MM.1S (cell line): ENCODE data around the gene MYH3.

Experiments
- DNase-seq: peaks from one replicate; pipeline ENCODE4 v3.0.0-alpha.2; 2015
- H2AFZ ChIP-seq: fragments of 300-600 bp; sonication (generic); 2 replicates; pipeline ENCODE4 v1.6.0; 2016; ENCODE audit warnings: antibody characterized with exemption, low read length
- H3F3A ChIP-seq: fragments of 300-600 bp; sonication (generic); 2 replicates; pipeline ENCODE4 v1.6.1; 2016; ENCODE audit warnings: mild to moderate bottlenecking, antibody characterized with exemption, low read length, moderate library complexity, mixed read lengths; ENCODE audit not compliant: insufficient read depth
- H3K27ac ChIP-seq: fragments of 300-600 bp; sonication (generic); 2 replicates; pipeline ENCODE4 v1.5.1; 2016; ENCODE audit warnings: mild to moderate bottlenecking, low read length
- H3K27me3 ChIP-seq: fragments of 300-600 bp; sonication (generic); replicated peaks from 2 replicates; pipeline ENCODE4 v1.6.0; 2016; ENCODE audit warnings: low read length; ENCODE audit not compliant: insufficient read depth
- H3K36me3 ChIP-seq: fragments of 300-600 bp; sonication (generic); replicated peaks from 2 replicates; pipeline ENCODE4 v1.6.1; 2016; ENCODE audit warnings: mild to moderate bottlenecking, low read length, mixed read lengths; ENCODE audit not compliant: insufficient read depth
- H3K4me1 ChIP-seq: fragments of 300-600 bp; sonication (generic); 2 replicates; pipeline ENCODE4 v1.6.1; 2016; ENCODE audit warnings: low read length, mixed read lengths
- H3K4me2 ChIP-seq: fragments of 300-600 bp; sonication (generic); 2 replicates; pipeline ENCODE4 v1.6.0; 2016; ENCODE audit warnings: low read depth, low read length
- H3K4me3 ChIP-seq: fragments of 300-600 bp; sonication (generic); 2 replicates; pipeline ENCODE4 v1.5.1; 2016; ENCODE audit warnings: low read length, mixed read lengths
- H3K79me2 ChIP-seq: fragments of 300-600 bp; sonication (generic); 2 replicates; pipeline ENCODE4 v1.6.1; 2016; ENCODE audit warnings: mixed run types, low read length, mixed read lengths
- H3K9ac ChIP-seq: fragments of 300-600 bp; sonication (generic); 2 replicates; pipeline ENCODE4 v1.6.1; 2016; ENCODE audit warnings: low read length, mixed read lengths
- H3K9me2 ChIP-seq: fragments of 300-600 bp; sonication (generic); replicated peaks from 2 replicates; pipeline ENCODE4 v1.6.1; 2016; ENCODE audit warnings: mild to moderate bottlenecking, low read length, mixed read lengths; ENCODE audit not compliant: insufficient read depth
- H3K9me3 ChIP-seq: fragments of 300-600 bp; sonication (generic); replicated peaks from 2 replicates; pipeline ENCODE4 v1.6.1; 2016; ENCODE audit warnings: mild to moderate bottlenecking, low read length, mixed read lengths; ENCODE audit not compliant: insufficient read depth
- H4K20me1 ChIP-seq: fragments of 300-600 bp; sonication (generic); 2 replicates; pipeline ENCODE4 v1.6.1; 2016; ENCODE audit warnings: mild to moderate bottlenecking, low read length, moderate library complexity, mixed read lengths; ENCODE audit not compliant: insufficient read depth
- EZH2 ChIP-seq: fragments of 300-600 bp; sonication (generic); optimal IDR thresholded peaks from 2 replicates; pipeline ENCODE3; 2017; ENCODE audit warnings: low read depth, mild to moderate bottlenecking, antibody characterized with exemption, low read length, mixed read lengths
- EZH2phosphoT487 ChIP-seq: fragments of 300-600 bp; sonication (generic); IDR thresholded peaks from 2 replicates; pipeline ENCODE4 v1.6.1; 2018; ENCODE audit warnings: antibody characterized with exemption, low read length
- TF ChIP-seq, protein P1 (sequence below): fragments of 300-600 bp; sonication (generic); IDR thresholded peaks from 2 replicates; pipeline ENCODE4 v1.5.1; 2016; ENCODE audit warnings: antibody characterized with exemption, low read length, mixed read lengths

MYH3 gene

GRCh38 chr17:10666906-10667305 lies 9.8 kb upstream of the MYH3 start:
- H3K4me3 ChIP-seq, result no peak overlapping the region
- no peaks in the 10 kb centered on the region for H4K20me1 ChIP-seq
- no peaks in the 10 kb centered on the region for H3F3A ChIP-seq
- no peaks in the 10 kb centered on the region for H3K9me3 ChIP-seq
- no peaks in the 10 kb centered on the region for H3K9me2 ChIP-seq
- no peaks in the 10 kb centered on the region for H3K79me2 ChIP-seq
- H3K27me3 ChIP-seq, result no peaks in the 10 kb centered on the region
- H3K27ac ChIP-seq, result no peak overlapping the region
- H3K9ac ChIP-seq, result no peak overlapping the region
- TF ChIP-seq, protein P1, sequence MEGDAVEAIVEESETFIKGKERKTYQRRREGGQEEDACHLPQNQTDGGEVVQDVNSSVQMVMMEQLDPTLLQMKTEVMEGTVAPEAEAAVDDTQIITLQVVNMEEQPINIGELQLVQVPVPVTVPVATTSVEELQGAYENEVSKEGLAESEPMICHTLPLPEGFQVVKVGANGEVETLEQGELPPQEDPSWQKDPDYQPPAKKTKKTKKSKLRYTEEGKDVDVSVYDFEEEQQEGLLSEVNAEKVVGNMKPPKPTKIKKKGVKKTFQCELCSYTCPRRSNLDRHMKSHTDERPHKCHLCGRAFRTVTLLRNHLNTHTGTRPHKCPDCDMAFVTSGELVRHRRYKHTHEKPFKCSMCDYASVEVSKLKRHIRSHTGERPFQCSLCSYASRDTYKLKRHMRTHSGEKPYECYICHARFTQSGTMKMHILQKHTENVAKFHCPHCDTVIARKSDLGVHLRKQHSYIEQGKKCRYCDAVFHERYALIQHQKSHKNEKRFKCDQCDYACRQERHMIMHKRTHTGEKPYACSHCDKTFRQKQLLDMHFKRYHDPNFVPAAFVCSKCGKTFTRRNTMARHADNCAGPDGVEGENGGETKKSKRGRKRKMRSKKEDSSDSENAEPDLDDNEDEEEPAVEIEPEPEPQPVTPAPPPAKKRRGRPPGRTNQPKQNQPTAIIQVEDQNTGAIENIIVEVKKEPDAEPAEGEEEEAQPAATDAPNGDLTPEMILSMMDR, result no peak
- TF ChIP-seq EZH2phosphoT487 (no peak), EZH2 (no peak)
- no peaks in the 10 kb centered on the region for H3K4me1 ChIP-seq
- H2AFZ ChIP-seq, result no peak overlapping the region
- H3K36me3 ChIP-seq, result no peaks in the 10 kb centered on the region
- DNase-seq, result no peak
- no peak overlapping the region for H3K4me2 ChIP-seq

DNA sequence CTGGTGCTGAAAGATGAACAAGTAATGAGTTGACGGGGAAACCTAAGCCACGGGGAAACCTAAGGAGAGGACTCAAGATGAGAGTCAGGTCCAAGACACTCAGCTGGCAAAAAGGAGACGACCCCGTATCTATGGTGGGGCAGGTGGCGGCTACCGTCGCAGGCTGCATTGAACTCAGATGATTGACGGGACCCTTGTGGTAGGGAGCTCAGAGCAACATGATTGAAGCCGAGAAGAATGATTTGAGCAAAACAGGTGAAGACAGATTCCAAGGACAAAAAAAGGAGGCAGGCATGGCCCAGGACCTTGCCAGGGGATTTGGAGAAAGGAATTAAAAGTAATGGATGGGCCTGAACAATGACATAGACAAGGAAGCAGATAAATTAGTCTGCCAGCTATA lies 7.5 kb upstream of the MYH3 start:
- H2AFZ ChIP-seq, result no peak overlapping the region
- H3K4me1 ChIP-seq, result no peaks in the 10 kb centered on the region
- no peaks in the 10 kb centered on the region for H3K36me3 ChIP-seq
- H3K79me2 ChIP-seq, result no peaks in the 10 kb centered on the region
- DNase-seq, result no peak
- H3K9me2 ChIP-seq, result no peaks in the 10 kb centered on the region
- H3K4me3 ChIP-seq, result no peak overlapping the region
- H3K9ac ChIP-seq, result no peak overlapping the region
- TF ChIP-seq, protein P1, result no peak
- no peak for TF ChIP-seq EZH2phosphoT487
- TF ChIP-seq EZH2, result no peak
- no peaks in the 10 kb centered on the region for H4K20me1 ChIP-seq
- no peaks in the 10 kb centered on the region for H3F3A ChIP-seq
- H3K4me2 ChIP-seq, result no peak overlapping the region
- H3K27me3 ChIP-seq, result no peaks in the 10 kb centered on the region
- H3K9me3 ChIP-seq, result no peaks in the 10 kb centered on the region
- no peak overlapping the region for H3K27ac ChIP-seq

DNA sequence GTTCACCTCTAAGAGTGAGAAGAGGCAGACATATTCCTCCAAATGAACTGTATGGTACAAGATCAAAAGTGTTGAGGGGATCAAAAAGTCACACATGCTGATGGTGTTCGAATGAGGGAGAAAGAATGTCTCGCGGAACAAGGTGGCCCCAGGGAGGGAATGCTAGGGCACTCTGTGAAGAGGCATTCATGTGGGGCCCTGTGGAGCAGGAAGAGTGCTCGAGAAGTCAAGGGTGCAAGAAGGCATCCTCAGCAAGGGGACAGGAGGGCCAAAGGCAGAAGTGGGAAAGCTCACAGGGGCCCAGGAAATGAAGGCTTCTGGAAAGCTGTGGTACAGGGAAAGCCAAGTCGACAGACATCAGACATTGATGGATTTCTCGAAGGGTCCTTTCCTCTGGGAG lies 6.1 kb upstream of the MYH3 start:
- Histone ChIP-seq H3K79me2 (no peaks in the 10 kb centered on the region), H3K4me3 (no peak overlapping the region), H3K4me2 (no peak overlapping the region), H3K4me1 (no peaks in the 10 kb centered on the region), H3K36me3 (no peaks in the 10 kb centered on the region), H3K9me2 (no peaks in the 10 kb centered on the region), H3K27me3 (no peaks in the 10 kb centered on the region), H3K9ac (no peak overlapping the region), H2AFZ (no peak overlapping the region), H4K20me1 (no peaks in the 10 kb centered on the region), H3K9me3 (no peaks in the 10 kb centered on the region), H3F3A (no peaks in the 10 kb centered on the region), H3K27ac (no peak overlapping the region)
- TF ChIP-seq EZH2phosphoT487, result no peak
- DNase-seq, result no peak

DNA sequence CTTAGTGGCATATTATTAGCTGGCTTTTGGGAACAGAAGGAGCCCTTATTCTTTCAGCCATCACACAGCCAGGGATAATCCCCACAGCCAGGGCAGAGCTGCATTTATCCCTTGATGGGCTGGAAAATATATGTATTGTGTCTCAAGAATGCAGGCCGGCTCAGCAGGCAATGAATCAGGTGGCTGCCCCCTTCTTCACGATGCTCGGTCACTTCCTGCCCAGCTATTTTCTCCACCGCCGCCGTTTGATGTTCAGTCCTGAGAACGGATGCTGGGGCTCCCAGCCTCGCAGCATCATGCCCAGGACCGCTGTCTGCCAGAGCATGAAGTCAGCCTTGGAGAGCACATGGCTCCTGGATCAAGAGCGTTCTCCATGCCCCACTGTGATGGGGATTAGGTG lies 4.3 kb upstream of the MYH3 start:
- no peaks in the 10 kb centered on the region for H4K20me1 ChIP-seq
- no peak overlapping the region for H3K9ac ChIP-seq

More for the DNA sequence above, 4.3 kb upstream of the MYH3 start:
- TF ChIP-seq EZH2, result no peak
- TF ChIP-seq EZH2phosphoT487, result no peak
- no peak for DNase-seq
- Histone ChIP-seq H3K9me3 (no peaks in the 10 kb centered on the region), H3K36me3 (no peaks in the 10 kb centered on the region), H3F3A (no peaks in the 10 kb centered on the region), H3K4me3 (no peak overlapping the region), H3K9me2 (no peaks in the 10 kb centered on the region), H3K4me2 (no peak overlapping the region), H3K27me3 (no peaks in the 10 kb centered on the region), H3K27ac (no peak overlapping the region), H3K4me1 (no peaks in the 10 kb centered on the region), H2AFZ (no peak overlapping the region), H3K79me2 (no peaks in the 10 kb centered on the region)
